Endodermal cell (in vitro differentiated cells): ENCODE results near the gene PRSS57. TPM values are rescaled to one million over a fixed set of nuclear protein-coding genes. Genes with fewer than 3 reads are reported as not detected.

Experiments used
- DNase-seq: peaks from one replicate; pipeline ENCODE4 v3.0.0-alpha.2; 2017
- H3K27ac ChIP-seq: 2 replicates; pipeline ENCODE4 v1.5.1; 2013; ENCODE audit warnings: mild to moderate bottlenecking, low read depth, low read length, moderate library complexity
- H3K27me3 ChIP-seq: 2 replicates; pipeline ENCODE4 v1.6.1; 2013; ENCODE audit warnings: mild to moderate bottlenecking, low read length, moderate library complexity; ENCODE audit not compliant: insufficient read depth, control insufficient read depth, poor library complexity, severe bottlenecking
- H3K36me3 ChIP-seq: 2 replicates; pipeline ENCODE4 v1.7.0; 2013; ENCODE audit warnings: mild to moderate bottlenecking, low read length, moderate library complexity; ENCODE audit not compliant: control insufficient read depth, insufficient read depth
- H3K4me1 ChIP-seq: one replicate; pipeline ENCODE4 v1.7.0; 2013; ENCODE audit warnings: low read length; ENCODE audit not compliant: control insufficient read depth, insufficient read depth
- H3K4me3 ChIP-seq: 2 replicates; pipeline ENCODE4 v1.5.1; 2013; ENCODE audit warnings: mild to moderate bottlenecking, low read length, moderate library complexity
- H3K9ac ChIP-seq: 2 replicates; pipeline ENCODE4 v1.6.1; 2013; ENCODE audit warnings: mild to moderate bottlenecking, low read length, moderate library complexity; ENCODE audit not compliant: poor library complexity, severe bottlenecking; ENCODE audit errors: extremely low read depth
- H3K9me3 ChIP-seq: 2 replicates; pipeline ENCODE4 v1.6.1; 2013; ENCODE audit warnings: mild to moderate bottlenecking, low read length, moderate library complexity; ENCODE audit not compliant: control insufficient read depth
- H3K27ac Mint-ChIP-seq: 2 replicates; pipeline ENCODE4 v1.8.0; 2020; ENCODE audit warnings: mixed read lengths
- H3K27me3 Mint-ChIP-seq: 2 replicates; pipeline ENCODE4 v1.8.0; 2021; ENCODE audit warnings: mild to moderate bottlenecking, mixed read lengths; ENCODE audit not compliant: insufficient read depth
- H3K36me3 Mint-ChIP-seq: 2 replicates; pipeline ENCODE4 v1.8.0; 2020; ENCODE audit warnings: low read depth, mixed read lengths
- H3K4me1 Mint-ChIP-seq: 2 replicates; pipeline ENCODE4 v1.8.0; 2020; ENCODE audit warnings: mixed read lengths
- H3K4me3 Mint-ChIP-seq: 2 replicates; pipeline ENCODE4 v1.8.0; 2020; ENCODE audit warnings: mild to moderate bottlenecking, moderate library complexity, mixed read lengths
- H3K9me3 Mint-ChIP-seq: 2 replicates; pipeline ENCODE4 v1.8.0; 2020; ENCODE audit warnings: mild to moderate bottlenecking, mixed read lengths
- CTCF ChIP-seq: fragments of 200-600 bp; sonication (generic); conservative IDR thresholded peaks from 2 replicates; pipeline ENCODE4 v1.5.0; 2021; ENCODE audit warnings: antibody characterized with exemption, mild to moderate bottlenecking
- WGBS, 2 experiments: methylation state at CpG; one replicate each; pipeline versions ENCODE4 v1.1.5 to v1.1.7; 2013; ENCODE audit warnings: missing lambda C conversion rate in 2 of 2, mixed read lengths in 1 of 2; ENCODE audit not compliant: insufficient coverage in 1 of 2, insufficient read length in 1 of 2; 5-methylcytosine and 5-hydroxymethylcytosine counted together
- total RNA-seq, 2 donors: library from RNA; stranded (reverse); fragmentation: NEBNext Ultra II Directional in 1 of 2; extraction: Animal tissue kit (Norgen Biotek cat#: 25700) in 1 of 2; gene quantifications; 2 replicates in 1 of 2; 3 replicates in 1 of 2; pipeline ENCODE4 v1.2.1, GENCODE V29; 2021

Gene PRSS57
- total RNA-seq, 2 donors from 2014 or later, result not detected

- Histone ChIP-seq H3K36me3 (no peaks in the 10 kb centered on the region), H3K4me3 (no peak overlapping the region), H3K9ac (no peak overlapping the region), H3K27me3 (no peaks in the 10 kb centered on the region), H3K9me3 (no peaks in the 10 kb centered on the region), H3K4me1 (no peaks in the 10 kb centered on the region), H3K27ac (no peak overlapping the region)
- Mint-ChIP-seq H3K4me1 (peaks cover 1% of the 10 kb centered on the region), H3K27ac (no peak overlapping the region), H3K27me3 (peaks cover 6% of the 10 kb centered on the region), H3K4me3 (no peak overlapping the region), H3K36me3 (no peaks in the 10 kb centered on the region), H3K9me3 (no peaks in the 10 kb centered on the region)
- TF ChIP-seq CTCF, result no peak
- peak; percentile 42 for DNase-seq
- 93 to 99% methylated on average over 14 to 25 of the region's 25 CpGs for WGBS, 2 experiments
Observed at GRCh38 chr19:682678-683320, 12.5 kb downstream of the PRSS57 start.

DNA sequence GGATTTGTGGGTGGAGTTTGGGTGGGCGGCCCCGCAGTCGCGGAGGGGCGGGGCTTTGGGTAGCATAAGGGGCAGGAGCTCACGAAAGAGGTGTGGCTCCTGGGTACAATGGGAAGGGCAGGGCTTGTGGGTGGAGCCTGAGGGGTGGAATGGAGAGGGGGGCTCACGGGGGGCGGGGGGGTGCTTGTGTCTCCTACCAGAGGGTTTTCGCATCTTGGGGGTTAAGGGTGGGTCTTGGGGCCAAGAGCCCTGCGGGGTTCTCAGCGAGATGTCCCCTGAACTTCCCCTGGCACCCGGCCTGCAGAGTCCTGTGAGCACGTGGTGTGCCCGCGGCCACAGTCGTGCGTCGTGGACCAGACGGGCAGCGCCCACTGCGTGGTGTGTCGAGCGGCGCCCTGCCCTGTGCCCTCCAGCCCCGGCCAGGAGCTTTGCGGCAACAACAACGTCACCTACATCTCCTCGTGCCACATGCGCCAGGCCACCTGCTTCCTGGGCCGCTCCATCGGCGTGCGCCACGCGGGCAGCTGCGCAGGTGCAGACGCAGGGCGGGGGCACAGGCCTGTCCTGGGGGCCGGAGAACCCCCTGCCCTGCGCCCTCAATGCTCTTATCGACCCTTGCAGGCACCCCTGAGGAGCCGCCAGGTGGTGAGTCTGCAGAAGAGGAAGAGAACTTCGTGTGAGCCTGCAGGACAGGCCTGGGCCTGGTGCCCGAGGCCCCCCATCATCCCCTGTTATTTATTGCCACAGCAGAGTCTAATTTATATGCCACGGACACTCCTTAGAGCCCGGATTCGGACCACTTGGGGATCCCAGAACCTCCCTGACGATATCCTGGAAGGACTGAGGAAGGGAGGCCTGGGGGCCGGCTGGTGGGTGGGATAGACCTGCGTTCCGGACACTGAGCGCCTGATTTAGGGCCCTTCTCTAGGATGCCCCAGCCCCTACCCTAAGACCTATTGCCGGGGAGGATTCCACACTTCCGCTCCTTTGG lies 13.9 kb downstream of the PRSS57 start:
- Mint-ChIP-seq H3K27ac (peak overlapping the region; percentile 99), H3K4me3 (peak overlapping the region; percentile 71), H3K36me3 (no peaks in the 10 kb centered on the region), H3K27me3 (peaks cover 8% of the 10 kb centered on the region), H3K4me1 (peaks cover 1% of the 10 kb centered on the region), H3K9me3 (no peaks in the 10 kb centered on the region)
- Histone ChIP-seq H3K4me3 (peak overlapping the region; percentile 85), H3K9me3 (no peaks in the 10 kb centered on the region), H3K4me1 (no peaks in the 10 kb centered on the region), H3K27me3 (peaks cover 5% of the 10 kb centered on the region), H3K9ac (no peak overlapping the region), H3K36me3 (no peaks in the 10 kb centered on the region), H3K27ac (no peak overlapping the region)
- DNase-seq, result no peak
- no peak for TF ChIP-seq CTCF
- 85 to 95% methylated on average over 32 to 50 of the region's 54 CpGs for WGBS, 2 experiments

DNA sequence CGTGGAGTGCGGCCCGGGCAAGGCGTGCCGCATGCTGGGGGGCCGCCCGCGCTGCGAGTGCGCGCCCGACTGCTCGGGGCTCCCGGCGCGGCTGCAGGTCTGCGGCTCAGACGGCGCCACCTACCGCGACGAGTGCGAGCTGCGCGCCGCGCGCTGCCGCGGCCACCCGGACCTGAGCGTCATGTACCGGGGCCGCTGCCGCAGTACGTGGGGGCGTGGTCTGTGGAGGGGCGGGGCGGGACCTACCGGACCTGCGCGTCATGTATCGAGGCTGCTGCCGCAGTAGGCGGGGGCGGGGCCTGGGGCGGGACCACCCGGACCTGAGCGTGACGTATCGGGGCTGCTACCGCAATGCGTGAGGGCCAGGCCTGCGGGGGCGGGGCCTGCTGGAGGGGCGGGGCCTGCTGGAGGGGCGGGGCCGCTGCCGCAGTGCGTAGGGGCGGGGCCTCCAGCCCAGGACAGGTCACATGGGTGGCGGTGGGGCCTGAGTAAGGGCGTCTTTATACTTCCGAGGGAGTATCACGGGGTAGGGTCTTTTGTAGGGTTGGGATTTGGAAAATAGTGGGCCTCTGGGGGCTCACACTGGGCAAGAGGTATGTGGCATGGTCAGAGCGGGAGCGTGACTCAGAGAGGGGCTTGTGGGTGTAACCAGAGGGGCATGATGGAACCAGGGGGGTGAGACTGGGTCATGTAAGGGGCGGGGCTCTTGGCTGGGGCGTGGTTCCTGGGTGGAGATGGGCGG lies 14.8 kb downstream of the PRSS57 start:
- peak overlapping the region; percentile 41 for H3K9ac ChIP-seq

More for the DNA sequence above, 14.8 kb downstream of the PRSS57 start:
- H3K36me3 Mint-ChIP-seq, result no peaks in the 10 kb centered on the region
- H3K4me3 Mint-ChIP-seq, result peak overlapping the region; percentile 71
- H3K27ac Mint-ChIP-seq, result peak overlapping the region; percentile 99
- no peaks in the 10 kb centered on the region for H3K4me1 ChIP-seq
- H3K9me3 ChIP-seq, result no peaks in the 10 kb centered on the region
- TF ChIP-seq CTCF, result peak; percentile 63
- H3K36me3 ChIP-seq, result no peaks in the 10 kb centered on the region
- peak; percentile 100 for DNase-seq
- H3K27me3 ChIP-seq, result peaks cover 10% of the 10 kb centered on the region
- H3K4me1 Mint-ChIP-seq, result peaks cover 2% of the 10 kb centered on the region
- H3K4me3 ChIP-seq, result peak overlapping the region; percentile 85
- no peaks in the 10 kb centered on the region for H3K9me3 Mint-ChIP-seq
- peaks cover 13% of the 10 kb centered on the region for H3K27me3 Mint-ChIP-seq
- H3K27ac ChIP-seq, result peak overlapping the region; percentile 87
- WGBS, 2 experiments, result 0 to 2% methylated on average over 12 to 70 of the region's 70 CpGs
